GM12891 (cell line): ENCODE data around the gene CFAP210.

Experiments
- POLR2A ChIP-seq: IDR thresholded peaks from 2 replicates; pipeline ENCODE4 v1.6.1; 2011; ENCODE audit warnings: low read depth, low read length, control low read depth
- POLR2AphosphoS5 ChIP-seq: IDR thresholded peaks from 2 replicates; pipeline ENCODE4 v1.6.1; 2011; ENCODE audit warnings: low read depth, low read length, control low read depth
- SPI1 ChIP-seq: IDR thresholded peaks from 2 replicates; pipeline ENCODE4 v1.6.1; 2011; ENCODE audit warnings: low read depth, low read length, control low read depth
- TAF1 ChIP-seq: IDR thresholded peaks from 2 replicates; pipeline ENCODE4 v1.6.1; 2011; ENCODE audit warnings: low read depth, low read length, control low read depth

DNA sequence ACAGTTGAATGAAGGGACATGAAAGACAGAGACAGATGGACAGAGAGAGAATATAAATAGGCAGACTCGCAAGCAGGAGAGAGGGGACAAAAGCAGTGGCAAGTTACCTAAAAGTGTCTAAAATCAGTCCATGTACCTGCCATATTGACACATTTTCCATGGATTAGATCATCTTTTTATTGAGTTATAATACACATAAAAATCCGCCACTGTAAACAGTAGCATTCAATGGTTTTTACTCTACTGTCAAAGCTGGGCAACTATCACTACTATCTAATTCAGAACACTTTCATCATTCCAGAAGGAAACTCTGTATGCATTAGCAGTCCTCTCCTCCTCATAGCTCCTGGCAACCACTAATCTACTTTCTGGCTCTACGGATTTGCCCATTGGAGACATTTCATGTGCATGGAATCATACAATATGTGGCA is 10.1 kb downstream of the CFAP210 start:
- no peak for TF ChIP-seq POLR2A
- TF ChIP-seq TAF1, result no peak
- no peak for TF ChIP-seq POLR2AphosphoS5
- no peak for TF ChIP-seq SPI1
